Measurements from ENCODE around the gene DNAH7. TPM values are rescaled to one million over a fixed set of nuclear protein-coding genes. Genes with fewer than 3 reads are reported as not detected.

DNAH7 gene
- total RNA-seq, 2 donors from 2014 or later: 3.4 to 10.1 TPM

DNA sequence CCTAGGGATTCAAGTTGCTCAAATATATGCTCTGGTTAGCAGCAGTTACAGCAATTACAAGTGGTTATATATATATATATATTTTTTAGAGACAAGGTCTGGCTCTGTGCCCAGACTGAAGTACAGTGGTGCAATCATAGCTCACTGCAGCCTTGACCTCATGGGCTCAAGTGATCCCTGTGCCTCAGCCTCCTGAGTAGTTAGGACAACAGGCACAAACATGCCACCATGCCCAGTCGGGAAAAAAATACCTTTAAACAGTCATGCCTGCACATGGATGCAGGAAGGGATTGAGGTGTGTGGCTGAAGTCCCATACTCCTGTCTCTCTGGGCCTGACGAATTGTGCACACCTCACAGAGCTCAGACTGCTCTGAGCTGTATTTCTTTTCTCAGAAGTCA, 19.6 kb upstream of the DNAH7 start:
- intact Hi-C loops (cut with DNase I): no loop called here
- Histone ChIP-seq H3K4me1 (replicated peaks) (no peaks in the 10 kb centered on the region), H3K27ac (no peak overlapping the region), H3K4me3 (no peak overlapping the region), H3K36me3 (no peaks in the 10 kb centered on the region), H3K9me3 (no peaks in the 10 kb centered on the region), H3K27me3 (replicated peaks; ENCODE audit: insufficient read depth) (no peaks in the 10 kb centered on the region)
- no peak for TF ChIP-seq POLR2A (IDR thresholded peaks at IDR 0.05)
- TF ChIP-seq, protein P1, sequence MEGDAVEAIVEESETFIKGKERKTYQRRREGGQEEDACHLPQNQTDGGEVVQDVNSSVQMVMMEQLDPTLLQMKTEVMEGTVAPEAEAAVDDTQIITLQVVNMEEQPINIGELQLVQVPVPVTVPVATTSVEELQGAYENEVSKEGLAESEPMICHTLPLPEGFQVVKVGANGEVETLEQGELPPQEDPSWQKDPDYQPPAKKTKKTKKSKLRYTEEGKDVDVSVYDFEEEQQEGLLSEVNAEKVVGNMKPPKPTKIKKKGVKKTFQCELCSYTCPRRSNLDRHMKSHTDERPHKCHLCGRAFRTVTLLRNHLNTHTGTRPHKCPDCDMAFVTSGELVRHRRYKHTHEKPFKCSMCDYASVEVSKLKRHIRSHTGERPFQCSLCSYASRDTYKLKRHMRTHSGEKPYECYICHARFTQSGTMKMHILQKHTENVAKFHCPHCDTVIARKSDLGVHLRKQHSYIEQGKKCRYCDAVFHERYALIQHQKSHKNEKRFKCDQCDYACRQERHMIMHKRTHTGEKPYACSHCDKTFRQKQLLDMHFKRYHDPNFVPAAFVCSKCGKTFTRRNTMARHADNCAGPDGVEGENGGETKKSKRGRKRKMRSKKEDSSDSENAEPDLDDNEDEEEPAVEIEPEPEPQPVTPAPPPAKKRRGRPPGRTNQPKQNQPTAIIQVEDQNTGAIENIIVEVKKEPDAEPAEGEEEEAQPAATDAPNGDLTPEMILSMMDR (IDR thresholded peaks at IDR 0.05): no peak
- no peak for DNase-seq (ENCODE audit: low spot score)
- WGBS: 54% methylated on average over 2 of the region's 2 CpGs

DNA sequence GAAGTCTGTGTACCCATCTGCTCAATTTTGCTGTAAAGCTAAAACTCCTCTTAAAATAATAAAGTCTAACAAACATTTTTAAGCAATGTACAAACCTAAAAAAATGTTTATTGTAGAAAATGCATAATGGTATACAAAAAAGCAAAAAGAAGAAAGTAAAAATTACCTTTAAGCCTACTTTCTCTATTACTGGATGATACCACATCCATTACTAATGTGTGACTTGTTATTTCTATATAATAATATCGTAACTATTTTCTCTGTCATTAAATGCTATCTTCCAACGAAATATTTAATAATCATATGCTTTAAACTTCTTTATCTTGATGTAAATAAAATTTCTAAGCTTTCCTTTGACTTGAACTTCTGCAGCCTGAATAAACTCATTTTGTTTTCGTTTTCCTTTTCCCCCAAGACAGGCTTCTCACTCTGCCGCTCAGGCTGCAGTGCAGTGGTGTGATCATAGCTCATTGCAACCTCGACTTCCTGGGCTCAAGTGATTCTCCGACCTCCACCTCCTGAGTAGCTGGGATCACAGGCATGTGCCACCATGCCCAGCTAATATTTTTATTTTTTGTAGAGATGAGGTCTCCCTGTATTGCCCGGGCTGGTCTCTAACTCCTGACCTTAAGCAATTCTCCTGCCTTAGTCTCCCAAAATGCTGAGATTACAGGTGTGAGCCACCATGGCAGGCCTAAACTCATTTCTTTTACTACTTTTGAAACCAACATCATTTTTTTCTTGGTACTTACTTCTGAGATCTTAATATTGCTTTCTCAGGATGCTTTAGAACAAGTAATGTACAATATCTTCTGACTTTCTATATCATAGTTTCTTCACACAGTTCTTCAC, 18.1 kb upstream of the DNAH7 start:
- TF ChIP-seq POLR2A (IDR thresholded peaks at IDR 0.05) (no peak), POLR2AphosphoS5 (IDR thresholded peaks at IDR 0.05) (no peak)
- TF ChIP-seq, protein P1 (IDR thresholded peaks at IDR 0.05): no peak
- Histone ChIP-seq H3K27ac (no peak overlapping the region), H3K4me3 (no peak overlapping the region), H3K9me3 (no peaks in the 10 kb centered on the region), H3K36me3 (no peaks in the 10 kb centered on the region), H3K27me3 (replicated peaks; ENCODE audit: insufficient read depth) (no peaks in the 10 kb centered on the region), H3K4me1 (replicated peaks) (no peaks in the 10 kb centered on the region)
- no peak for DNase-seq (ENCODE audit: low spot score)
- intact Hi-C loops (cut with DNase I): no loop called here
- whole genome bisulfite sequencing: 77% methylated on average over 7 of the region's 7 CpGs

DNA sequence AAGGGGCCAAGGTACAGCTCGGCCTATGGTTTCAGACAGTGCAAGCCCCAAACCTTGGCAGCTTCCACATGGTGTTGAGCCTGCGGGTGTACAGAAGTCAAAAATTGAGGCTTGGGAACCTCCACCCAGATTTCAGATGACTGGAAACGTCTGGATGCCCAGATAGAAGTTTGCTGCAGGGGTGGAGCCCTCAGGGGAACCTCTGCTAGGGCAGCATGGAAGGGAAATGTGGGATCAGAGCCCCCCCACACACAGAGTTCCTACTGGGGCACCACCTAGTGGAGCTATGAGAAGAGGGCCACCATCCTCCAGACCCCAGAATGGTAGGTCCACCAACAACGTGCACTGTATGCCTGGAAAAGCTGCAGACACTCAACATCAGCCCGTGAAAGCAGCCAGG, 15.0 kb upstream of the DNAH7 start:
- whole genome bisulfite sequencing: 84% methylated on average over 5 of the region's 5 CpGs
- intact Hi-C loops (cut with DNase I): no loop called here

DNA sequence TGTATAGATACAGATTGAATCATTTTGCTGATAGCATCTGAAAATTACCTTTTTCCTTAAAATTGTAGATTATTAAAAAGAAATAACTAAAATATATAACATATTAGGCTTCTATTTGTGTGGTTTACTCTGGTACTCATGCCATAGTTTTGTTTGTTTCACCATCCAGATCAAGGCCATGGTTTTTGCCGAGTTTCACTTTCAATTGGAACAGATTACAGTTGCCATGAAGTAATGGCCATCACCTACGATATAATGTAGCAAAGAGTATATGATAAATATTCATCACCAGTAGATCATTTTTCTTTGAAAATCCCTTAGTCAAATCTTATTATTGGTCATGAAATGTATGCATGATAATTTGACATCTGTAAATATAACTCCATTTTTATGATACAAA, 11.9 kb upstream of the DNAH7 start:
- Histone ChIP-seq H3K36me3 (no peaks in the 10 kb centered on the region), H3K27me3 (replicated peaks; ENCODE audit: insufficient read depth) (no peaks in the 10 kb centered on the region), H3K9me3 (no peaks in the 10 kb centered on the region), H3K4me1 (replicated peaks) (no peaks in the 10 kb centered on the region), H3K4me3 (no peak overlapping the region), H3K27ac (no peak overlapping the region)
- 60% methylated on average over 2 of the region's 2 CpGs for WGBS
- no peak for DNase-seq (ENCODE audit: low spot score)
- TF ChIP-seq, protein P1 (IDR thresholded peaks at IDR 0.05): no peak
- TF ChIP-seq POLR2AphosphoS5 (IDR thresholded peaks at IDR 0.05): no peak
- TF ChIP-seq POLR2A (IDR thresholded peaks at IDR 0.05): no peak
- intact Hi-C loops (cut with DNase I): loop anchor here (2.0 kb wide), 1 partner anchor 258 kb away; no protein-coding TSS in a partner anchor

More for the DNA sequence above, 15.0 kb upstream of the DNAH7 start:
- DNase-seq (ENCODE audit: low spot score): no peak
- Histone ChIP-seq H3K27me3 (replicated peaks; ENCODE audit: insufficient read depth) (no peaks in the 10 kb centered on the region), H3K4me1 (replicated peaks) (no peaks in the 10 kb centered on the region), H3K9me3 (no peaks in the 10 kb centered on the region), H3K4me3 (no peak overlapping the region), H3K27ac (no peak overlapping the region), H3K36me3 (no peaks in the 10 kb centered on the region)
- TF ChIP-seq, protein P1 (IDR thresholded peaks at IDR 0.05): no peak
- TF ChIP-seq POLR2A (IDR thresholded peaks at IDR 0.05) (no peak), POLR2AphosphoS5 (IDR thresholded peaks at IDR 0.05) (no peak)

DNA sequence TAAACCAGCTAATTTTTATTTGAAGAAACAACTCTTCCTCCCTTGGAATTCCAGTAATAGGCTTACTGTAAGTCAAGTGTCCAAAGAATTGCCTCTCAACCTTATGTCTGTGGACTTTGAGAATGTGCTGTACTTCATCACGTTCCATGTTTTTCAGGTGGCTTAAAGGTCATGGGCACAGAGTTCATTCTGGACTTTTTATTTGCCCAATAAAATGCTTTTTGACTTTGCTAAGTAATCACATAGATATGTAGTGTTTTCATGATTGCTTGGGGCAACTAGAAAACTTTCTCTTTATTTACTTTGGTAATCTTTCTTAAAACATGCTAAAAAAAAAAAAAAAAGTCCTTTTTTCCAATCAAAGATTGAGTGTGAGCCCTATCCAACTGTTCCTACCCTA, 10.4 kb upstream of the DNAH7 start:
- Histone ChIP-seq H3K27me3 (replicated peaks; ENCODE audit: insufficient read depth) (no peaks in the 10 kb centered on the region), H3K36me3 (no peaks in the 10 kb centered on the region), H3K4me1 (replicated peaks) (no peaks in the 10 kb centered on the region), H3K4me3 (no peak overlapping the region), H3K27ac (no peak overlapping the region), H3K9me3 (no peaks in the 10 kb centered on the region)
- intact Hi-C loops (cut with DNase I): loop anchor here (2.0 kb wide), 1 partner anchor 196 kb away; no protein-coding TSS in a partner anchor
- no peak for DNase-seq (ENCODE audit: low spot score)
- 16% methylated on average over 1 of the region's 1 CpG for whole genome bisulfite sequencing
- TF ChIP-seq POLR2A (IDR thresholded peaks at IDR 0.05) (no peak), POLR2AphosphoS5 (IDR thresholded peaks at IDR 0.05) (no peak)
- TF ChIP-seq, protein P1 (IDR thresholded peaks at IDR 0.05): no peak
